NCI-H1417 treated with DMSO at 0.1 percent for 48 hours (cell line): ENCODE data around the gene MFNG.
"Not testable (repeated sequence)": the region's sequence is repeated elsewhere in the genome, so short reads cannot be mapped to it uniquely, and the experiment has no call there.

ENCODE experiments used
- DNase-seq: peaks from one replicate; lab custom pipeline; 2025; lab: John Stamatoyannopoulos, UW

The MFNG gene

GRCh38 chr22:37486224-37486845 is at the start of gene MFNG:
TSS of gene MFNG (minus strand) at chr22:37486384. CDS start at chr22:37486177, 207 bp downstream.
- no peak for DNase-seq

- DNase-seq, result no peak
Measured at GRCh38 chr22:37535159-37535558, 49.0 kb upstream of the MFNG start.

- no peak for DNase-seq
Measured at GRCh38 chr22:37534445-37534844, 48.3 kb upstream of the MFNG start.

GRCh38 chr22:37533995-37534394 is 47.8 kb upstream of the MFNG start:
- DNase-seq, result no peak

GRCh38 chr22:37529652-37530345 is 43.6 kb upstream of the MFNG start:
- DNase-seq, result no peak

- not testable (repeated sequence) for DNase-seq
Measured at GRCh38 chr22:37527952-37528351, 41.8 kb upstream of the MFNG start.

GRCh38 chr22:37527081-37527752 is 41.0 kb upstream of the MFNG start:
- DNase-seq, result not testable (repeated sequence)

GRCh38 chr22:37526376-37526775 is 40.2 kb upstream of the MFNG start:
- DNase-seq, result no peak

GRCh38 chr22:37525746-37526350 is 39.7 kb upstream of the MFNG start:
- no peak for DNase-seq

GRCh38 chr22:37525073-37525745 is 39.0 kb upstream of the MFNG start:
- DNase-seq, result no peak

- no peak for DNase-seq
Measured at GRCh38 chr22:37522482-37522881, 36.3 kb upstream of the MFNG start.

GRCh38 chr22:37521236-37521739 is 35.1 kb upstream of the MFNG start:
- no peak for DNase-seq

- DNase-seq, result no peak
Measured at GRCh38 chr22:37520776-37521191, 34.6 kb upstream of the MFNG start.

- no peak for DNase-seq
Measured at GRCh38 chr22:37519268-37520195, 33.3 kb upstream of the MFNG start, which contains the start of gene CARD10. TSS of gene CARD10 (minus strand) at chr22:37519415. CDS start at chr22:37519200, 215 bp downstream.

- no peak for DNase-seq
Measured at GRCh38 chr22:37518509-37519267, 32.5 kb upstream of the MFNG start.

- no peak for DNase-seq
Measured at GRCh38 chr22:37517826-37518450, 31.8 kb upstream of the MFNG start.

GRCh38 chr22:37516456-37516855 is 30.3 kb upstream of the MFNG start:
- DNase-seq, result no peak

GRCh38 chr22:37515901-37516300 is 29.7 kb upstream of the MFNG start:
- no peak for DNase-seq

- DNase-seq, result no peak
Measured at GRCh38 chr22:37514526-37515051, 28.4 kb upstream of the MFNG start.
